ENCODE measurements around the gene LARP4B.

Gene LARP4B

GRCh38 chr10:917999-918398 is 13.5 kb downstream of the LARP4B start:
- POLR2A ChIA-PET = no interaction called here
- H3K36me3 ChIP-seq (ENCODE audit: control insufficient read depth in 4 of 4, insufficient read depth in 4 of 4, low read length in 3 of 4) = peaks cover 4 to 23% (median 11%) of the 10 kb centered on the region in 4 experiments
- H3K27ac ChIP-seq (ENCODE audit: insufficient read depth in 1 of 2, low read depth in 1 of 2, low read length in 2 of 2, poor library complexity in 1 of 2, severe bottlenecking in 2 of 2) = no peak overlapping the region
- peaks cover 0 to 3% (median 0%) of the 10 kb centered on the region in 5 experiments for H3K9me3 ChIP-seq (ENCODE audit: control extremely low read depth in 1 of 5, control insufficient read depth in 4 of 5, insufficient read depth in 2 of 5, low read depth in 1 of 5, low read length in 4 of 5)
- WGBS (ENCODE audit: insufficient coverage) = 100% methylated on average over 3 of the region's 3 CpGs
- H3K4me1 ChIP-seq (ENCODE audit: control extremely low read depth in 1 of 4, control insufficient read depth in 4 of 4, insufficient read depth in 4 of 4, low read length in 3 of 4) = peaks cover 0 to 10% (median 4%) of the 10 kb centered on the region in 4 experiments
- no peaks in the 10 kb centered on the region for H3K27me3 ChIP-seq (replicated peaks in 2 of 5; ENCODE audit: control insufficient read depth in 4 of 5, insufficient read depth in 5 of 5, low read length in 4 of 5)
- DNase-seq = no peak
- no peak overlapping the region for H3K4me3 ChIP-seq (ENCODE audit: control insufficient read depth in 1 of 7, extremely low read depth in 1 of 7, insufficient read depth in 4 of 7, low read depth in 2 of 7, low read length in 6 of 7)
- CTCF ChIA-PET = interaction anchor here (0.9 kb wide), 1 partner anchor 9 kb away, joined by 3 read pairs; no protein-coding TSS in a partner anchor

GRCh38 chr10:917416-917720 is 14.1 kb downstream of the LARP4B start:
- DNase-seq = no peak
- ChIA-PET CTCF (interaction anchor here (1.1 kb wide), 1 partner anchor 12 kb away, joined by 3 read pairs; no protein-coding TSS in a partner anchor), POLR2A (no interaction called here)
- Histone ChIP-seq H3K27me3 (replicated peaks in 2 of 5; ENCODE audit: control insufficient read depth in 4 of 5, insufficient read depth in 5 of 5, low read length in 4 of 5) (no peaks in the 10 kb centered on the region), H3K27ac (ENCODE audit: insufficient read depth in 1 of 2, low read depth in 1 of 2, low read length in 2 of 2, poor library complexity in 1 of 2, severe bottlenecking in 2 of 2) (no peak overlapping the region), H3K4me1 (ENCODE audit: control extremely low read depth in 1 of 4, control insufficient read depth in 4 of 4, insufficient read depth in 4 of 4, low read length in 3 of 4) (peaks cover 0 to 10% (median 4%) of the 10 kb centered on the region in 4 experiments), H3K36me3 (ENCODE audit: control insufficient read depth in 4 of 4, insufficient read depth in 4 of 4, low read length in 3 of 4) (peaks cover 0 to 23% (median 9%) of the 10 kb centered on the region in 4 experiments), H3K9me3 (ENCODE audit: control extremely low read depth in 1 of 5, control insufficient read depth in 4 of 5, insufficient read depth in 2 of 5, low read depth in 1 of 5, low read length in 4 of 5) (peaks cover 0 to 3% (median 0%) of the 10 kb centered on the region in 5 experiments), H3K4me3 (ENCODE audit: control insufficient read depth in 1 of 7, extremely low read depth in 1 of 7, insufficient read depth in 4 of 7, low read depth in 2 of 7, low read length in 6 of 7) (no peak overlapping the region)
- 100% methylated on average over 3 of the region's 3 CpGs for WGBS (ENCODE audit: insufficient coverage)

- peaks cover 0 to 3% (median 0%) of the 10 kb centered on the region in 5 experiments for H3K9me3 ChIP-seq (ENCODE audit: control extremely low read depth in 1 of 5, control insufficient read depth in 4 of 5, insufficient read depth in 2 of 5, low read depth in 1 of 5, low read length in 4 of 5)
- peaks cover 1 to 20% (median 6%) of the 10 kb centered on the region in 4 experiments for H3K36me3 ChIP-seq (ENCODE audit: control insufficient read depth in 4 of 4, insufficient read depth in 4 of 4, low read length in 3 of 4)
- H3K4me3 ChIP-seq (ENCODE audit: control insufficient read depth in 1 of 7, extremely low read depth in 1 of 7, insufficient read depth in 4 of 7, low read depth in 2 of 7, low read length in 6 of 7) = no peak overlapping the region
- WGBS (ENCODE audit: insufficient coverage) = 100% methylated on average over 3 of the region's 7 CpGs
- H3K4me1 ChIP-seq (ENCODE audit: control extremely low read depth in 1 of 4, control insufficient read depth in 4 of 4, insufficient read depth in 4 of 4, low read length in 3 of 4) = peaks cover 0 to 6% (median 4%) of the 10 kb centered on the region in 4 experiments
- H3K27ac ChIP-seq (ENCODE audit: insufficient read depth in 1 of 2, low read depth in 1 of 2, low read length in 2 of 2, poor library complexity in 1 of 2, severe bottlenecking in 2 of 2) = no peak overlapping the region
- CTCF ChIA-PET = interaction anchor here (1.1 kb wide), 1 partner anchor 12 kb away, joined by 3 read pairs; no protein-coding TSS in a partner anchor
- no peaks in the 10 kb centered on the region for H3K27me3 ChIP-seq (replicated peaks in 2 of 5; ENCODE audit: control insufficient read depth in 4 of 5, insufficient read depth in 5 of 5, low read length in 4 of 5)
- no peak for DNase-seq
- POLR2A ChIA-PET = interaction anchor here (0.6 kb wide), 1 partner anchor 13 kb away, joined by 3 read pairs; no protein-coding TSS in a partner anchor
These were observed 14.6 kb downstream of the LARP4B start for GRCh38 chr10:916716-917415.

- Histone ChIP-seq H3K4me3 (ENCODE audit: control insufficient read depth in 1 of 7, extremely low read depth in 1 of 7, insufficient read depth in 4 of 7, low read depth in 2 of 7, low read length in 6 of 7) (no peak overlapping the region), H3K27ac (ENCODE audit: insufficient read depth in 1 of 2, low read depth in 1 of 2, low read length in 2 of 2, poor library complexity in 1 of 2, severe bottlenecking in 2 of 2) (no peak overlapping the region), H3K36me3 (ENCODE audit: control insufficient read depth in 4 of 4, insufficient read depth in 4 of 4, low read length in 3 of 4) (peaks cover 10 to 48% (median 27%) of the 10 kb centered on the region in 4 experiments), H3K27me3 (replicated peaks in 2 of 5; ENCODE audit: control insufficient read depth in 4 of 5, insufficient read depth in 5 of 5, low read length in 4 of 5) (no peaks in the 10 kb centered on the region), H3K9me3 (ENCODE audit: control extremely low read depth in 1 of 5, control insufficient read depth in 4 of 5, insufficient read depth in 2 of 5, low read depth in 1 of 5, low read length in 4 of 5) (no peaks in the 10 kb centered on the region), H3K4me1 (ENCODE audit: control extremely low read depth in 1 of 4, control insufficient read depth in 4 of 4, insufficient read depth in 4 of 4, low read length in 3 of 4) (no peaks in the 10 kb centered on the region)
- 92% methylated on average over 2 of the region's 3 CpGs for WGBS (ENCODE audit: insufficient coverage)
- POLR2A ChIA-PET = no interaction called here
- CTCF ChIA-PET = interaction anchor here (2.5 kb wide), 1 partner anchor 17 kb away, joined by 5 read pairs; no protein-coding TSS in a partner anchor
- no peak for DNase-seq
These were observed 21.7 kb downstream of the LARP4B start for GRCh38 chr10:909831-910230.

- peaks cover 0 to 4% (median 1%) of the 10 kb centered on the region in 4 experiments for H3K4me1 ChIP-seq (ENCODE audit: control extremely low read depth in 1 of 4, control insufficient read depth in 4 of 4, insufficient read depth in 4 of 4, low read length in 3 of 4)
- 100% methylated on average over 1 of the region's 1 CpG for WGBS (ENCODE audit: insufficient coverage)
- ChIA-PET CTCF (interaction anchor here (1.2 to 1.6 kb wide), 2 partner anchors 23 to 24 kb away, joined by 3 to 5 read pairs; no protein-coding TSS in a partner anchor), POLR2A (interaction anchor here (0.6 kb wide), 1 partner anchor 113 kb away, joined by 3 read pairs; no protein-coding TSS in a partner anchor)
- no peaks in the 10 kb centered on the region for H3K9me3 ChIP-seq (ENCODE audit: control extremely low read depth in 1 of 5, control insufficient read depth in 4 of 5, insufficient read depth in 2 of 5, low read depth in 1 of 5, low read length in 4 of 5)
- no peak for DNase-seq
- H3K27ac ChIP-seq (ENCODE audit: insufficient read depth in 1 of 2, low read depth in 1 of 2, low read length in 2 of 2, poor library complexity in 1 of 2, severe bottlenecking in 2 of 2) = no peak overlapping the region
- no peaks in the 10 kb centered on the region for H3K27me3 ChIP-seq (replicated peaks in 2 of 5; ENCODE audit: control insufficient read depth in 4 of 5, insufficient read depth in 5 of 5, low read length in 4 of 5)
- no peak overlapping the region for H3K4me3 ChIP-seq (ENCODE audit: control insufficient read depth in 1 of 7, extremely low read depth in 1 of 7, insufficient read depth in 4 of 7, low read depth in 2 of 7, low read length in 6 of 7)
- H3K36me3 ChIP-seq (ENCODE audit: control insufficient read depth in 4 of 4, insufficient read depth in 4 of 4, low read length in 3 of 4) = peaks cover 8 to 52% (median 24%) of the 10 kb centered on the region in 4 experiments
These were observed 25.5 kb downstream of the LARP4B start for GRCh38 chr10:905972-906371.

GRCh38 chr10:905503-905902 is 26.0 kb downstream of the LARP4B start:
- Histone ChIP-seq H3K4me1 (ENCODE audit: control extremely low read depth in 1 of 4, control insufficient read depth in 4 of 4, insufficient read depth in 4 of 4, low read length in 3 of 4) (peaks cover 0 to 4% (median 1%) of the 10 kb centered on the region in 4 experiments), H3K27me3 (replicated peaks in 2 of 5; ENCODE audit: control insufficient read depth in 4 of 5, insufficient read depth in 5 of 5, low read length in 4 of 5) (no peaks in the 10 kb centered on the region), H3K9me3 (ENCODE audit: control extremely low read depth in 1 of 5, control insufficient read depth in 4 of 5, insufficient read depth in 2 of 5, low read depth in 1 of 5, low read length in 4 of 5) (no peaks in the 10 kb centered on the region), H3K36me3 (ENCODE audit: control insufficient read depth in 4 of 4, insufficient read depth in 4 of 4, low read length in 3 of 4) (peaks cover 6 to 47% (median 21%) of the 10 kb centered on the region in 4 experiments), H3K27ac (ENCODE audit: insufficient read depth in 1 of 2, low read depth in 1 of 2, low read length in 2 of 2, poor library complexity in 1 of 2, severe bottlenecking in 2 of 2) (no peak overlapping the region), H3K4me3 (ENCODE audit: control insufficient read depth in 1 of 7, extremely low read depth in 1 of 7, insufficient read depth in 4 of 7, low read depth in 2 of 7, low read length in 6 of 7) (no peak overlapping the region)
- CTCF ChIA-PET = interaction anchor here (1.2 kb wide), 1 partner anchor 23 kb away, joined by 3 read pairs; no protein-coding TSS in a partner anchor
- no CpG with 5 or more reads among the region's 3 CpGs for WGBS (ENCODE audit: insufficient coverage)
- DNase-seq = no peak
- POLR2A ChIA-PET = interaction anchor here (0.6 kb wide), 1 partner anchor 113 kb away, joined by 3 read pairs; no protein-coding TSS in a partner anchor

GRCh38 chr10:904403-904802 is 27.1 kb downstream of the LARP4B start:
- Histone ChIP-seq H3K27ac (ENCODE audit: insufficient read depth in 1 of 2, low read depth in 1 of 2, low read length in 2 of 2, poor library complexity in 1 of 2, severe bottlenecking in 2 of 2) (no peak overlapping the region), H3K36me3 (ENCODE audit: control insufficient read depth in 4 of 4, insufficient read depth in 4 of 4, low read length in 3 of 4) (peaks cover 5 to 38% (median 21%) of the 10 kb centered on the region in 4 experiments), H3K27me3 (replicated peaks in 2 of 5; ENCODE audit: control insufficient read depth in 4 of 5, insufficient read depth in 5 of 5, low read length in 4 of 5) (no peaks in the 10 kb centered on the region), H3K9me3 (ENCODE audit: control extremely low read depth in 1 of 5, control insufficient read depth in 4 of 5, insufficient read depth in 2 of 5, low read depth in 1 of 5, low read length in 4 of 5) (no peaks in the 10 kb centered on the region), H3K4me3 (ENCODE audit: control insufficient read depth in 1 of 7, extremely low read depth in 1 of 7, insufficient read depth in 4 of 7, low read depth in 2 of 7, low read length in 6 of 7) (no peak overlapping the region), H3K4me1 (ENCODE audit: control extremely low read depth in 1 of 4, control insufficient read depth in 4 of 4, insufficient read depth in 4 of 4, low read length in 3 of 4) (peaks cover 0 to 4% (median 1%) of the 10 kb centered on the region in 4 experiments)
- DNase-seq = no peak
- WGBS (ENCODE audit: insufficient coverage) = 93% methylated on average over 3 of the region's 5 CpGs
- ChIA-PET CTCF (no interaction called here), POLR2A (interaction anchor here (0.6 kb wide), 1 partner anchor 27 kb away, joined by 4 read pairs; the partner anchor contains the start of gene LARP4B)
